Thoracic aorta (tissue), 2 donors: Measurements from ENCODE around the gene MOCS1. TPM values are rescaled to one million over a fixed set of nuclear protein-coding genes. Genes with fewer than 3 reads are reported as not detected.
A peak's percentile ranks its signal among the peaks of the same experiment; 100 is the strongest.

Experiments
- ATAC-seq: fragments of 150-250 bp; one replicate; pipeline ENCODE4 v1.8.0; 2017; ENCODE audit warnings: low read depth; ENCODE audit not compliant: insufficient number of reproducible peaks, low FRiP score
- DNase-seq: peaks from one replicate; pipeline ENCODE4 v3.0.0-alpha.2; 2020; ENCODE audit warnings: low spot score
- H3K27ac ChIP-seq, 2 donors: fragments of 200-600 bp; sonication (generic); 1 replicate in 1 of 2; 2 replicates in 1 of 2; pipeline ENCODE4 v1.5.1; 2016; ENCODE audit warnings: mild to moderate bottlenecking in 2 of 2, moderate library complexity in 2 of 2
- H3K27me3 ChIP-seq: fragments of 200-600 bp; sonication (generic); replicated peaks from 2 replicates; pipeline ENCODE4 v1.6.0; 2016; ENCODE audit warnings: mild to moderate bottlenecking; ENCODE audit not compliant: insufficient read depth
- H3K36me3 ChIP-seq: fragments of 200-600 bp; sonication (generic); one replicate; pipeline ENCODE4 v1.5.1; 2016
- H3K4me1 ChIP-seq, 2 donors: fragments of 200-600 bp; sonication (generic); 1 replicate in 1 of 2; 2 replicates in 1 of 2; pipeline versions ENCODE4 v1.5.1 to v1.6.0; 2016; ENCODE audit warnings: low read depth in 2 of 2, mild to moderate bottlenecking in 1 of 2; ENCODE audit not compliant: control insufficient read depth in 1 of 2
- H3K4me3 ChIP-seq: fragments of 200-600 bp; sonication (generic); 2 replicates; pipeline ENCODE4 v1.5.1; 2016; ENCODE audit warnings: mild to moderate bottlenecking
- H3K9me3 ChIP-seq: fragments of 200-600 bp; sonication (generic); 2 replicates; pipeline ENCODE4 v1.5.1; 2016
- total RNA-seq, 2 donors: library from RNA; depleted of rRNA; stranded (reverse); fragments of >200 nt; gene quantifications; one replicate each; pipeline versions ENCODE4 v1.1.0 to v1.2.3, GENCODE V29; 2016
- TF ChIP-seq, protein P1 (sequence below): fragments of 200-600 bp; sonication (generic); IDR thresholded peaks from one replicate; pipeline ENCODE4 v1.5.1; 2019; ENCODE audit warnings: antibody characterized with exemption

MOCS1 gene
- total RNA-seq, 2 donors from 2014 or later: 29.1 to 44.9 TPM

- Histone ChIP-seq H3K27ac (no peak overlapping the region), H3K4me1 (peaks cover 0 to 6% of the 10 kb centered on the region in 2 donors), H3K27me3 (no peaks in the 10 kb centered on the region), H3K4me3 (no peak overlapping the region), H3K36me3 (peaks cover 70% of the 10 kb centered on the region), H3K9me3 (no peaks in the 10 kb centered on the region)
- no peak for ATAC-seq
- TF ChIP-seq, protein P1, sequence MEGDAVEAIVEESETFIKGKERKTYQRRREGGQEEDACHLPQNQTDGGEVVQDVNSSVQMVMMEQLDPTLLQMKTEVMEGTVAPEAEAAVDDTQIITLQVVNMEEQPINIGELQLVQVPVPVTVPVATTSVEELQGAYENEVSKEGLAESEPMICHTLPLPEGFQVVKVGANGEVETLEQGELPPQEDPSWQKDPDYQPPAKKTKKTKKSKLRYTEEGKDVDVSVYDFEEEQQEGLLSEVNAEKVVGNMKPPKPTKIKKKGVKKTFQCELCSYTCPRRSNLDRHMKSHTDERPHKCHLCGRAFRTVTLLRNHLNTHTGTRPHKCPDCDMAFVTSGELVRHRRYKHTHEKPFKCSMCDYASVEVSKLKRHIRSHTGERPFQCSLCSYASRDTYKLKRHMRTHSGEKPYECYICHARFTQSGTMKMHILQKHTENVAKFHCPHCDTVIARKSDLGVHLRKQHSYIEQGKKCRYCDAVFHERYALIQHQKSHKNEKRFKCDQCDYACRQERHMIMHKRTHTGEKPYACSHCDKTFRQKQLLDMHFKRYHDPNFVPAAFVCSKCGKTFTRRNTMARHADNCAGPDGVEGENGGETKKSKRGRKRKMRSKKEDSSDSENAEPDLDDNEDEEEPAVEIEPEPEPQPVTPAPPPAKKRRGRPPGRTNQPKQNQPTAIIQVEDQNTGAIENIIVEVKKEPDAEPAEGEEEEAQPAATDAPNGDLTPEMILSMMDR: no peak
- no peak for DNase-seq
Observed at GRCh38 chr6:39901670-39902069, 32.6 kb downstream of the MOCS1 start.

- Histone ChIP-seq H3K4me3 (no peak overlapping the region), H3K27me3 (no peaks in the 10 kb centered on the region), H3K9me3 (no peaks in the 10 kb centered on the region), H3K36me3 (peaks cover 70% of the 10 kb centered on the region), H3K4me1 (peaks cover 0 to 6% of the 10 kb centered on the region in 2 donors), H3K27ac (peak overlapping the region in 1 of 2 donors; percentile 24)
- ATAC-seq: no peak
- DNase-seq: no peak
- TF ChIP-seq, protein P1: no peak
Observed at GRCh38 chr6:39901116-39901655, 33.1 kb downstream of the MOCS1 start.

GRCh38 chr6:39899554-39900295 is 34.5 kb downstream of the MOCS1 start:
- H3K4me3 ChIP-seq: no peak overlapping the region
- H3K4me1 ChIP-seq: no peaks in the 10 kb centered on the region
- DNase-seq (no peak), ATAC-seq (no peak)
- peaks cover 66% of the 10 kb centered on the region for H3K36me3 ChIP-seq
- no peaks in the 10 kb centered on the region for H3K27me3 ChIP-seq
- no peaks in the 10 kb centered on the region for H3K9me3 ChIP-seq
- peak overlapping the region in 1 of 2 donors; percentile 34 for H3K27ac ChIP-seq
- TF ChIP-seq, protein P1: no peak

DNA sequence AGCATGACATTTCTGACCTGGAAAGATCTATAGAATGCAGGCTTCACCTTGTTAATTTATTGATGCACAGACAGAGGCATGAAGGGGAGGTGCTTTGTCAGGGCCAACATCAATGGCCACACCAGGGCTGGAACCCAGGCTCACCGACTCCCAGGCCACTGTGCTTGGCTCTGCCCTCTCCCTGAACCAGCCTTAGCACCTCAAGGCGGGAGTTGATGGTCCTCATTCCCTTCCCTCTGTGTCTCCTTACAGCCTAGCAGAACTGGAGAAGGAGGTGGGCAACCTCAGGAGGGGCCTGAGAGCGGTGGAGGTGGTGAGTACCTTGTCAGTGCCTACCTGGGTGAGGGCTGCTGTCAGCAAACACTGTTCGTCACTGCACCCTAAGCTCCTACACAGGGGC is 35.6 kb downstream of the MOCS1 start:
- DNase-seq: no peak
- peaks cover 69% of the 10 kb centered on the region for H3K36me3 ChIP-seq

GRCh38 chr6:39897698-39898097 is 36.6 kb downstream of the MOCS1 start:
- no peak for ATAC-seq

More for the DNA sequence above, 35.6 kb downstream of the MOCS1 start:
- H3K27me3 ChIP-seq: no peaks in the 10 kb centered on the region
- H3K9me3 ChIP-seq: no peaks in the 10 kb centered on the region
- no peak overlapping the region for H3K4me3 ChIP-seq
- peaks cover 0 to under 1% of the 10 kb centered on the region in 2 donors for H3K4me1 ChIP-seq
- peak overlapping the region in 1 of 2 donors; percentile 34 for H3K27ac ChIP-seq
- TF ChIP-seq, protein P1: no peak
- no peak for ATAC-seq

More at GRCh38 chr6:39897698-39898097, 36.6 kb downstream of the MOCS1 start:
- Histone ChIP-seq H3K36me3 (peaks cover 65% of the 10 kb centered on the region), H3K27ac (no peak overlapping the region), H3K27me3 (no peaks in the 10 kb centered on the region), H3K4me3 (no peak overlapping the region), H3K9me3 (no peaks in the 10 kb centered on the region), H3K4me1 (peaks cover 0 to 10% of the 10 kb centered on the region in 2 donors)
- TF ChIP-seq, protein P1: no peak
- DNase-seq: no peak
